Right lobe of liver (tissue), 4 donors: ENCODE data around the gene PTGFRN.

Source experiments
- POLR2A ChIP-seq: fragments of 450-650 bp; IDR thresholded peaks from one replicate; pipeline ENCODE4 v1.6.1; 2017; ENCODE audit warnings: antibody characterized with exemption, mild to moderate bottlenecking
- TF ChIP-seq, protein P1 (sequence below), 4 donors: fragments of 200-600 bp in 3 of 4; fragments of 450-650 bp in 1 of 4; IDR thresholded peaks; one replicate each; pipeline versions ENCODE4 v1.5.1 to v1.8.0; 2016 to 2022; ENCODE audit warnings: antibody characterized with exemption in 4 of 4, mild to moderate bottlenecking in 2 of 4
- donor health status: DM: no; HTN: no; CAD: no.
- donor health status: DM: no; HTN: no; CAD: no.
- donor health status: DM: no; HTN: yes; CAD: no.

DNA sequence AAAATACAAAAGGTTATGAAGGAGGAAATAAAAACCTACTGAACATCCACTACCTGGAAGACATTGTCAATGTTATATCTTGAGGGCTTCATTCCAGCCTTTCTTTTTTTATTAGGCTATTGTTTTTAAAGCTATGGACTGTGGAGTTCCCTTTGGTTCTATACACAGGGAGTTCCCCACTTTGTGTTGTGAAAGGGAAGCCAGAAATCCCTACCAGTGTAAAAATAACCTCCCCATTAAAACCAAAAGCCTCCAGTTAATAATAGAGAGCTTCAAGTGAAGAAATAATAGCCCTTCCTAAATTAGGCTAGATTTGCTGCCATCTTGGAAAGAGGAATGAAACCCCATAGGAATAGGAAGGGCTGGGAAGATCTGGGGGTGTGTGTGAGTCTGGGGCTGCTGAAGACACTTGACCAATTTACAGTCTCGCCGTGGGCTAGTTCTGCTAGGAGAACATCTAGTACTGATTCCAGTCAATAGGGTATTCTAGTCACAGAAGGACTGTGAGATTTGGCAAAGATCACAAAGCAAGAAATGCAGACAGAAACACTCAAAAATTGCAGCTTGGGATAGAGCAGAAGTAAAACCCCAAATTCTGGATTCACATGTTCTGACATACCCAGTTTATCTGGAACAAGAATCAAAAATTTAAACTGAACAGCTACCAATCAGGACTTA is 32.4 kb upstream of the PTGFRN start:
- TF ChIP-seq, protein P1, sequence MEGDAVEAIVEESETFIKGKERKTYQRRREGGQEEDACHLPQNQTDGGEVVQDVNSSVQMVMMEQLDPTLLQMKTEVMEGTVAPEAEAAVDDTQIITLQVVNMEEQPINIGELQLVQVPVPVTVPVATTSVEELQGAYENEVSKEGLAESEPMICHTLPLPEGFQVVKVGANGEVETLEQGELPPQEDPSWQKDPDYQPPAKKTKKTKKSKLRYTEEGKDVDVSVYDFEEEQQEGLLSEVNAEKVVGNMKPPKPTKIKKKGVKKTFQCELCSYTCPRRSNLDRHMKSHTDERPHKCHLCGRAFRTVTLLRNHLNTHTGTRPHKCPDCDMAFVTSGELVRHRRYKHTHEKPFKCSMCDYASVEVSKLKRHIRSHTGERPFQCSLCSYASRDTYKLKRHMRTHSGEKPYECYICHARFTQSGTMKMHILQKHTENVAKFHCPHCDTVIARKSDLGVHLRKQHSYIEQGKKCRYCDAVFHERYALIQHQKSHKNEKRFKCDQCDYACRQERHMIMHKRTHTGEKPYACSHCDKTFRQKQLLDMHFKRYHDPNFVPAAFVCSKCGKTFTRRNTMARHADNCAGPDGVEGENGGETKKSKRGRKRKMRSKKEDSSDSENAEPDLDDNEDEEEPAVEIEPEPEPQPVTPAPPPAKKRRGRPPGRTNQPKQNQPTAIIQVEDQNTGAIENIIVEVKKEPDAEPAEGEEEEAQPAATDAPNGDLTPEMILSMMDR (IDR thresholded peaks at IDR 0.05): no peak
- TF ChIP-seq POLR2A: no peak
